GM06990 (cell line): ENCODE measurements around the gene HTR1B.

ENCODE experiments used
- DNase-seq: peaks from one replicate; pipeline ENCODE4 v3.0.0-alpha.2; 2011; ENCODE audit not compliant: insufficient read length; ENCODE audit errors: extremely low read depth
- H3K27me3 ChIP-seq: replicated peaks from 2 replicates; pipeline ENCODE4 v1.6.0; 2011; ENCODE audit warnings: low read length; ENCODE audit not compliant: control insufficient read depth, insufficient read depth
- H3K36me3 ChIP-seq: 2 replicates; pipeline ENCODE4 v1.5.1; 2011; ENCODE audit warnings: low read length; ENCODE audit not compliant: control insufficient read depth, insufficient read depth
- H3K4me3 ChIP-seq: replicated peaks from 2 replicates; pipeline ENCODE4 v1.5.1; 2011; ENCODE audit warnings: low read depth, mild to moderate bottlenecking, control low read depth, low read length
- TF ChIP-seq, protein P1 (sequence below): IDR thresholded peaks from 2 replicates; pipeline ENCODE4 v1.5.1; 2011; ENCODE audit warnings: low read length, control low read depth, mild to moderate bottlenecking, inconsistent platforms; ENCODE audit not compliant: insufficient read depth, poor library complexity, severe bottlenecking

Gene HTR1B

GRCh38 chr6:77425216-77425615 lies 38.1 kb downstream of the HTR1B start:
- H3K4me3 ChIP-seq, result no peak overlapping the region
- no peaks in the 10 kb centered on the region for H3K27me3 ChIP-seq
- no peak for DNase-seq
- no peaks in the 10 kb centered on the region for H3K36me3 ChIP-seq
- TF ChIP-seq, protein P1, sequence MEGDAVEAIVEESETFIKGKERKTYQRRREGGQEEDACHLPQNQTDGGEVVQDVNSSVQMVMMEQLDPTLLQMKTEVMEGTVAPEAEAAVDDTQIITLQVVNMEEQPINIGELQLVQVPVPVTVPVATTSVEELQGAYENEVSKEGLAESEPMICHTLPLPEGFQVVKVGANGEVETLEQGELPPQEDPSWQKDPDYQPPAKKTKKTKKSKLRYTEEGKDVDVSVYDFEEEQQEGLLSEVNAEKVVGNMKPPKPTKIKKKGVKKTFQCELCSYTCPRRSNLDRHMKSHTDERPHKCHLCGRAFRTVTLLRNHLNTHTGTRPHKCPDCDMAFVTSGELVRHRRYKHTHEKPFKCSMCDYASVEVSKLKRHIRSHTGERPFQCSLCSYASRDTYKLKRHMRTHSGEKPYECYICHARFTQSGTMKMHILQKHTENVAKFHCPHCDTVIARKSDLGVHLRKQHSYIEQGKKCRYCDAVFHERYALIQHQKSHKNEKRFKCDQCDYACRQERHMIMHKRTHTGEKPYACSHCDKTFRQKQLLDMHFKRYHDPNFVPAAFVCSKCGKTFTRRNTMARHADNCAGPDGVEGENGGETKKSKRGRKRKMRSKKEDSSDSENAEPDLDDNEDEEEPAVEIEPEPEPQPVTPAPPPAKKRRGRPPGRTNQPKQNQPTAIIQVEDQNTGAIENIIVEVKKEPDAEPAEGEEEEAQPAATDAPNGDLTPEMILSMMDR, result no peak

DNA sequence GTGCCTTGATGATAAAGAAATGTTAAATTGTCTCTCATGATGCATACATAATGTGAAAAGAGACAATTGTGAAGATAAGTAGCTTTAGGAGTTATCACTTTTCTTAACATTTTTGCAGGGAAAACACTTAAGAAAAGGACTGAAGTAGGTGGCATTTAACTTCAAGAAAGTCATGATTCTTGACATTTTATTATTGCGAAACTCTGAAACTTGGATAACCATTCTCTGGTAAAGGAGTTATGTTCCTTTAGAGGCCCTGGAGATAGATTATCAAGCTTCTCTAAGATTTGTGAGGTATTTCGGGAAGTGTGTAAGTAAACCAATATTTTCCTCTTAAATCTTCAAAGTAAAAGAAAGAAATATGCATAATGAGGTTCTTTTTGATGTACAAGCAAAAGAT lies 38.5 kb downstream of the HTR1B start:
- no peak overlapping the region for H3K4me3 ChIP-seq
- H3K36me3 ChIP-seq, result no peaks in the 10 kb centered on the region
- H3K27me3 ChIP-seq, result no peaks in the 10 kb centered on the region
- TF ChIP-seq, protein P1, result no peak
- DNase-seq, result no peak

DNA sequence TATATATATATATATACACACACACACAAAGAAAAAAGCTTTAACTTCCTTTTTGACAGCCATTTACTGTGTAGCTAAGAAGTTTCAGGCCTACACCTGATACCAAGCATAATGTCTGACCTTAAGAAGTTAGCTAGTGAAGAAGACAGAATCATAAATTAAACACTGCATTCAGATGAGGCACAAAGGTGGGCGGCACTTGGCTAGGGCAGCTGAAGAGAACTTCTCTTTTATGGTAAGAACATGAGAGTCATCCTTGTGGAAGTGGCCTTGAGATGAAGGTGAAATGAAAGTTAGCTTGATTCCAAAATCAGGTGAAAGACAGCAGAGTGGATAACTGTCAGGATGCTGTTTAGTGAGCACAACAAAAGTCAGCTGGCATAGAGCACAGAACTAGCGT lies 46.5 kb downstream of the HTR1B start:
- DNase-seq, result no peak
- Histone ChIP-seq H3K36me3 (no peaks in the 10 kb centered on the region), H3K4me3 (no peak overlapping the region), H3K27me3 (no peaks in the 10 kb centered on the region)
- TF ChIP-seq, protein P1, result no peak

GRCh38 chr6:77415706-77416105 lies 47.6 kb downstream of the HTR1B start:
- no peak overlapping the region for H3K4me3 ChIP-seq
- no peaks in the 10 kb centered on the region for H3K36me3 ChIP-seq
- H3K27me3 ChIP-seq, result no peaks in the 10 kb centered on the region
- no peak for DNase-seq
- TF ChIP-seq, protein P1, result no peak
